GM10266 (cell line): ENCODE measurements around the gene VSTM2B.

Source experiments
- DNase-seq: peaks from one replicate; pipeline ENCODE4 v3.0.0; 2012; ENCODE audit errors: extremely low spot score
- TF ChIP-seq, protein P1 (sequence below): IDR thresholded peaks from 2 replicates; pipeline ENCODE4 v1.5.1; 2012; ENCODE audit warnings: mild to moderate bottlenecking, low read depth; ENCODE audit not compliant: control insufficient read depth, insufficient read depth; ENCODE audit errors: missing control alignments

Gene VSTM2B

GRCh38 chr19:29497686-29498436, 27.9 kb upstream of the VSTM2B start:
- TF ChIP-seq, protein P1, sequence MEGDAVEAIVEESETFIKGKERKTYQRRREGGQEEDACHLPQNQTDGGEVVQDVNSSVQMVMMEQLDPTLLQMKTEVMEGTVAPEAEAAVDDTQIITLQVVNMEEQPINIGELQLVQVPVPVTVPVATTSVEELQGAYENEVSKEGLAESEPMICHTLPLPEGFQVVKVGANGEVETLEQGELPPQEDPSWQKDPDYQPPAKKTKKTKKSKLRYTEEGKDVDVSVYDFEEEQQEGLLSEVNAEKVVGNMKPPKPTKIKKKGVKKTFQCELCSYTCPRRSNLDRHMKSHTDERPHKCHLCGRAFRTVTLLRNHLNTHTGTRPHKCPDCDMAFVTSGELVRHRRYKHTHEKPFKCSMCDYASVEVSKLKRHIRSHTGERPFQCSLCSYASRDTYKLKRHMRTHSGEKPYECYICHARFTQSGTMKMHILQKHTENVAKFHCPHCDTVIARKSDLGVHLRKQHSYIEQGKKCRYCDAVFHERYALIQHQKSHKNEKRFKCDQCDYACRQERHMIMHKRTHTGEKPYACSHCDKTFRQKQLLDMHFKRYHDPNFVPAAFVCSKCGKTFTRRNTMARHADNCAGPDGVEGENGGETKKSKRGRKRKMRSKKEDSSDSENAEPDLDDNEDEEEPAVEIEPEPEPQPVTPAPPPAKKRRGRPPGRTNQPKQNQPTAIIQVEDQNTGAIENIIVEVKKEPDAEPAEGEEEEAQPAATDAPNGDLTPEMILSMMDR = no peak
- DNase-seq = no peak

GRCh38 chr19:29499261-29499920, 26.4 kb upstream of the VSTM2B start:
- DNase-seq = no peak
- TF ChIP-seq, protein P1 = no peak

- TF ChIP-seq, protein P1 = no peak
- DNase-seq = no peak
These were observed 25.7 kb upstream of the VSTM2B start for GRCh38 chr19:29499921-29500590.

- TF ChIP-seq, protein P1 = no peak
- DNase-seq = no peak
These were observed 23.8 kb upstream of the VSTM2B start for GRCh38 chr19:29501816-29502580.

DNA sequence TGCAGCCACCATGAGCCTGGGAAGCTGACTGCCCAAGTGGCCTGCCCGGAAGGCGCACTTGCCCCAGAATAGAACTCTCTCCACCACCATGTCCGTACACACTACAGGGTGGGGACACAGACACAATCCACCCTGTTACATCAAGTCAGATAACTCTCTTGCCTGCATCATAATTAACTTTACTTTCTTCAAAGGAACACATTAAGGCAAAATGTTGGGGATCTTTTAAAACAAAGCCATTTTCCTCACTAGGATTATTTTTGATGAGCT, 23.3 kb upstream of the VSTM2B start:
- TF ChIP-seq, protein P1 = no peak
- no peak for DNase-seq

GRCh38 chr19:29503140-29503758, 22.5 kb upstream of the VSTM2B start:
- DNase-seq = no peak
- TF ChIP-seq, protein P1 = no peak
